ENCODE measurements around the gene HOOK1. TPM values are rescaled to one million over a fixed set of nuclear protein-coding genes. Genes with fewer than 3 reads are reported as not detected.
"Not testable (repeated sequence)": the region's sequence is repeated elsewhere in the genome, so short reads cannot be mapped to it uniquely, and the experiment has no call there.

The HOOK1 gene
- total and polyA plus RNA-seq, 12 donors: 3.3 to 23.9 (median 8.4) TPM

GRCh38 chr1:59845091-59845490 is 30.3 kb downstream of the HOOK1 start:
- H3K27me3 ChIP-seq: no peaks in the 10 kb centered on the region
- no peak overlapping the region for H3K4me3 ChIP-seq
- WGBS, 4 donors: 82 to 87% (median 84%) methylated on average over 2 of the region's 2 CpGs
- H3K4me1 ChIP-seq (replicated peaks in 1 of 2): no peaks in the 10 kb centered on the region
- H3K9me3 ChIP-seq (replicated peaks in 1 of 3): no peaks in the 10 kb centered on the region
- H3K36me3 ChIP-seq (replicated peaks in 1 of 2): no peaks in the 10 kb centered on the region
- no peak for DNase-seq
- intact Hi-C loops (cut with DNase I): no loop called here
- no peak for TF ChIP-seq CTCF (IDR thresholded peaks at IDR 0.05)
- no peak for TF ChIP-seq POLR2A (IDR thresholded peaks at IDR 0.05)
- H3K27ac ChIP-seq: no peak overlapping the region

- Histone ChIP-seq H3K27ac (no peak overlapping the region), H3K9me3 (replicated peaks in 1 of 3) (no peaks in the 10 kb centered on the region), H3K4me3 (no peak overlapping the region), H3K27me3 (no peaks in the 10 kb centered on the region), H3K4me1 (replicated peaks in 1 of 2) (no peaks in the 10 kb centered on the region), H3K36me3 (replicated peaks in 1 of 2) (no peaks in the 10 kb centered on the region)
- intact Hi-C loops (cut with DNase I): no loop called here
- no peak for TF ChIP-seq POLR2A (IDR thresholded peaks at IDR 0.05)
- no peak for TF ChIP-seq CTCF (IDR thresholded peaks at IDR 0.05)
- WGBS, 4 donors: 95 to 99% (median 97%) methylated on average over 3 of the region's 3 CpGs
- DNase-seq: no peak
Measured at GRCh38 chr1:59846209-59846894, 31.6 kb downstream of the HOOK1 start.

DNA sequence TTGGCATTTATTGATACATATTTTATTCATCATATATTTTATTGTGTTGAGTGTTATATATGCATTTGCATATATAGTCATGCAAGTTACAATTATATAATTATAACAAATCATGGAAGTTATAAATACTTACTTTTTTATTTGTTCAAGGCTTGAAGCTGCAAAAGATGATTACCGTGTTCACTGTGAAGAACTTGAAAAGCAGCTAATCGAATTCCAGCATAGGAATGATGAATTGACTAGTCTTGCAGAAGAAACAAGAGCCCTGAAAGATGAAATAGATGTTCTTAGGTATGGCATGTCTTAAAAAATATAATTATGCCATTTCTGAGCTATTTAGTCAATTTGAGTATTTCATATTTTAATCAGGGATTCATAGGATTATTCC is 32.1 kb downstream of the HOOK1 start:
- H3K9me3 ChIP-seq (replicated peaks in 1 of 3): no peaks in the 10 kb centered on the region
- no peak overlapping the region for H3K4me3 ChIP-seq
- TF ChIP-seq CTCF (IDR thresholded peaks at IDR 0.05): no peak
- no peak for TF ChIP-seq POLR2A (IDR thresholded peaks at IDR 0.05)
- no peaks in the 10 kb centered on the region for H3K27me3 ChIP-seq
- intact Hi-C loops (cut with DNase I): no loop called here
- no peaks in the 10 kb centered on the region for H3K4me1 ChIP-seq (replicated peaks in 1 of 2)
- H3K27ac ChIP-seq: no peak overlapping the region
- no peaks in the 10 kb centered on the region for H3K36me3 ChIP-seq (replicated peaks in 1 of 2)
- DNase-seq: no peak
- WGBS, 4 donors: 93 to 96% (median 94%) methylated on average over 2 of the region's 2 CpGs

- DNase-seq: no peak
- no peak for TF ChIP-seq POLR2A (IDR thresholded peaks at IDR 0.05)
- TF ChIP-seq CTCF (IDR thresholded peaks at IDR 0.05): no peak
- no peaks in the 10 kb centered on the region for H3K27me3 ChIP-seq
- H3K4me3 ChIP-seq: no peak overlapping the region
- WGBS, 4 donors: 88 to 93% (median 90%) methylated on average over 1 of the region's 1 CpG
- H3K36me3 ChIP-seq (replicated peaks in 1 of 2): no peaks in the 10 kb centered on the region
- no peaks in the 10 kb centered on the region for H3K9me3 ChIP-seq (replicated peaks in 1 of 3)
- intact Hi-C loops (cut with DNase I): no loop called here
- peaks cover 0 to 7% of the 10 kb centered on the region in 2 donors for H3K4me1 ChIP-seq (replicated peaks in 1 of 2)
- no peak overlapping the region for H3K27ac ChIP-seq
Measured at GRCh38 chr1:59852117-59852516, 37.4 kb downstream of the HOOK1 start.

- H3K27me3 ChIP-seq; DNase-seq; H3K9me3 ChIP-seq (replicated peaks in 1 of 3); H3K27ac ChIP-seq; intact Hi-C loops (cut with DNase I); H3K36me3 ChIP-seq (replicated peaks in 1 of 2); H3K4me3 ChIP-seq: not testable (repeated sequence)
- 98 to 100% (median 100%) methylated on average over 1 of the region's 1 CpG for WGBS, 4 donors
- H3K4me1 ChIP-seq (replicated peaks in 1 of 2): peaks cover 0 to 15% of the 10 kb centered on the region in 2 donors
Measured at GRCh38 chr1:59855297-59855696, 40.5 kb downstream of the HOOK1 start.
